ENCODE data around the gene VPS50.

Gene VPS50

DNA sequence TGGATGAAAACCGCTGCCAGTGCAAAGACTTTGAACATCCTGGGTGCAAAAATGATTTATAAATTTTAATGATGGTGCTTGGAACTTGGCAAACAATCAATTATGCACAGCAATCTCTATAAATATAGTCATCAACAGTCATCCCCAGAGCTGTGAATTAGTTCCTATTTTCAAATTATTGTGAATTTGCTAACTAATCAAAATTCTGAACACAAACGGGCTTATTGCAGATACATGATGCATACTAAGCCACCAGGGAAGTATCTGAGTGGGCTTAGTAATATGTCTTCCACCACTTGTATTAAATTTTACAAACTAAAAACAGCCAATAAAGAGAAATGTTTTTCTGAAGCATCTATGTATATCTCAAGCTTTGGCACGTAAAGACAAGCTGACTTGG is 177.2 kb downstream of the VPS50 start:
- no peak for DNase-seq (ENCODE audit: low read depth in 3 of 3)
